ENCODE measurements around the gene PIGH. TPM values are rescaled to one million over a fixed set of nuclear protein-coding genes. Genes with fewer than 3 reads are reported as not detected.

PIGH gene
- polyA plus RNA-seq, 2 of the 4 experiments (the other 2 are of a cell fraction): 21.1 to 37.2 TPM

GRCh38 chr14:67555518-67556090 is 44.5 kb downstream of the PIGH start (continued):
- TF ChIP-seq, protein P1, sequence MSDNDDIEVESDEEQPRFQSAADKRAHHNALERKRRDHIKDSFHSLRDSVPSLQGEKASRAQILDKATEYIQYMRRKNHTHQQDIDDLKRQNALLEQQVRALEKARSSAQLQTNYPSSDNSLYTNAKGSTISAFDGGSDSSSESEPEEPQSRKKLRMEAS (IDR thresholded peaks at IDR 0.05): no peak
- TF ChIP-seq EP300 (IDR thresholded peaks at IDR 0.05): no peak
- no peak for TF ChIP-seq JUNB (IDR thresholded peaks at IDR 0.05)
- TF ChIP-seq BHLHE40 (IDR thresholded peaks at IDR 0.05; ENCODE audit: low read depth, low read length): no peak

DNA sequence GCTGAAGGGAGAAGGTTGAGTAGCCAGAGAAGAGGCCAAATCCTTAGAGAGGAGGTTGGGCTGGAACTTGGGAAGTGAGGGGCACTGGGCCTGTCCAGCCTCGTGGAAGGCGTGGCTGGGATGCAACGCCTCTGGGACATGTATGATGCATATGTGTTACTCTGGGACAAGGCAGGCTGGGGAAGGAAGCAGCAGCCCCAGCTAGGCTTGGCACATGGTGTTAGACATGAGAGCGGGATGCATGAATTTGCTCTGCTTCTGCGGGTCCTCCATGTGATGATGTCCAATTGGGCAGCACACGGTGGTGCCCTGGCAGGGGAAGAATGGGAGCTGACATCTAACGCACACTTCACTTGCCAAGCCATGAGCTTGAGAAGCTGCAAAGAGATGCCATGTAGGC is 45.7 kb downstream of the PIGH start:
- DNase-seq (ENCODE audit: low read depth in 1 of 2, low spot score in 1 of 2) (no peak), ATAC-seq (no peak), FAIRE-seq (no peak)
- Histone ChIP-seq H3K4me2 (no peak overlapping the region), H3K27ac (no peak overlapping the region), H3K9me3 (no peaks in the 10 kb centered on the region), H3K4me1 (peaks cover 9% of the 10 kb centered on the region; the same call in 1 of the 3 replicates), H3K4me3 (no peak overlapping the region)
- WGBS (ENCODE audit: missing lambda C conversion rate): 81% methylated on average over 7 of the region's 7 CpGs
- POLR2A ChIA-PET: no interaction called here
- TF ChIP-seq RAD21 (conservative IDR thresholded peaks at IDR 0.05 in 1 of 2, IDR thresholded peaks at IDR 0.05 in 1 of 2) (no peak), POLR2A (IDR thresholded peaks at IDR 0.05; ENCODE audit: low read length) (no peak), CHD4 (IDR thresholded peaks at IDR 0.05; ENCODE audit: borderline replicate concordance) (no peak), BHLHE40 (IDR thresholded peaks at IDR 0.05; ENCODE audit: low read depth, low read length) (no peak), SREBF2 (IDR thresholded peaks at IDR 0.05) (no peak), NR3C1 (IDR thresholded peaks at IDR 0.05) (no peak), ATOH8 (CRISPR knock-in tag; IDR thresholded peaks at IDR 0.05; ENCODE audit: low read depth) (no peak), NFE2L2 (conservative IDR thresholded peaks at IDR 0.05; ENCODE audit: low read length) (no peak), HDAC2 (IDR thresholded peaks at IDR 0.05) (no peak), JUNB (IDR thresholded peaks at IDR 0.05) (no peak), CBX2 (IDR thresholded peaks at IDR 0.05; ENCODE audit: borderline replicate concordance, low read depth) (no peak), ZFP36 (IDR thresholded peaks at IDR 0.05; ENCODE audit: borderline replicate concordance, partially characterized antibody) (no peak), KDM5A (IDR thresholded peaks at IDR 0.05) (no peak), HEYL (CRISPR knock-in tag; IDR thresholded peaks at IDR 0.05) (no peak), CEBPB (IDR thresholded peaks at IDR 0.05) (no peak), GATA3 (IDR thresholded peaks at IDR 0.05; ENCODE audit: borderline replicate concordance) (no peak)
- TF ChIP-seq, protein P2, sequence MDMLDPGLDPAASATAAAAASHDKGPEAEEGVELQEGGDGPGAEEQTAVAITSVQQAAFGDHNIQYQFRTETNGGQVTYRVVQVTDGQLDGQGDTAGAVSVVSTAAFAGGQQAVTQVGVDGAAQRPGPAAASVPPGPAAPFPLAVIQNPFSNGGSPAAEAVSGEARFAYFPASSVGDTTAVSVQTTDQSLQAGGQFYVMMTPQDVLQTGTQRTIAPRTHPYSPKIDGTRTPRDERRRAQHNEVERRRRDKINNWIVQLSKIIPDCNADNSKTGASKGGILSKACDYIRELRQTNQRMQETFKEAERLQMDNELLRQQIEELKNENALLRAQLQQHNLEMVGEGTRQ (IDR thresholded peaks at IDR 0.05): no peak
- TF ChIP-seq, protein P3, sequence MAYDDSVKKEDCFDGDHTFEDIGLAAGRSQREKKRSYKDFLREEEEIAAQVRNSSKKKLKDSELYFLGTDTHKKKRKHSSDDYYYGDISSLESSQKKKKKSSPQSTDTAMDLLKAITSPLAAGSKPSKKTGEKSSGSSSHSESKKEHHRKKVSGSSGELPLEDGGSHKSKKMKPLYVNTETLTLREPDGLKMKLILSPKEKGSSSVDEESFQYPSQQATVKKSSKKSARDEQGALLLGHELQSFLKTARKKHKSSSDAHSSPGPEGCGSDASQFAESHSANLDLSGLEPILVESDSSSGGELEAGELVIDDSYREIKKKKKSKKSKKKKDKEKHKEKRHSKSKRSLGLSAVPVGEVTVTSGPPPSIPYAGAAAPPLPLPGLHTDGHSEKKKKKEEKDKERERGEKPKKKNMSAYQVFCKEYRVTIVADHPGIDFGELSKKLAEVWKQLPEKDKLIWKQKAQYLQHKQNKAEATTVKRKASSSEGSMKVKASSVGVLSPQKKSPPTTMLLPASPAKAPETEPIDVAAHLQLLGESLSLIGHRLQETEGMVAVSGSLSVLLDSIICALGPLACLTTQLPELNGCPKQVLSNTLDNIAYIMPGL (CRISPR knock-in tag; IDR thresholded peaks at IDR 0.05; ENCODE audit: borderline replicate concordance): no peak
- CTCF ChIA-PET: interaction anchor here (0.8 to 11.5 kb wide), 5 partner anchors 17 to 73 kb away, joined by 3 to 97 read pairs (median 15); no protein-coding TSS in a partner anchor

DNA sequence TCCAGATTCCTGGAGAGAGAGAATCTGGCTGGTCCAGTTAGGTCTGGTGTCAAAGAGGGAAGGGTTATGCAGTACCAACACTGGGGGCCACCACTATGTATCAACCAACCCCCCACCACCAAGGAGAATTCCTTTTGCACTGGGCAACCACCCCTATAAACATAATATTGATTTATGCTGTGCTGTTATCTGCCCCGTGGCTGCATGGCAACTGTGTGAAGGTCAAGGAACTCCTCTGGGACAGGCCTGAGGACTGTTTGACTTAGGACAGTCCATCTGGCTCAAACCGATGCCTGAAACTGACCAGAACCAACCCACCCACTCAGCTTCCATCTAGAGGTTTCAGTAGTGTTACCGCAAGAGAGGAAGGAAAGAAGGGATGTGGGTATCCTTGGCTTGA is 46.5 kb downstream of the PIGH start:
- Histone ChIP-seq H3K4me3 (no peak overlapping the region), H3K27ac (no peak overlapping the region), H3K9me3 (no peaks in the 10 kb centered on the region), H3K4me2 (no peak overlapping the region), H3K4me1 (peaks cover 9% of the 10 kb centered on the region; the same call in 1 of the 3 replicates)
- TF ChIP-seq, protein P3 (CRISPR knock-in tag; IDR thresholded peaks at IDR 0.05; ENCODE audit: borderline replicate concordance): no peak
- TF ChIP-seq NR3C1 (IDR thresholded peaks at IDR 0.05) (no peak), KDM5A (IDR thresholded peaks at IDR 0.05) (no peak), HOXB5 (CRISPR knock-in tag; IDR thresholded peaks at IDR 0.05) (no peak), HOXA7 (CRISPR knock-in tag; IDR thresholded peaks at IDR 0.05) (no peak), NPAS2 (CRISPR knock-in tag; IDR thresholded peaks at IDR 0.05; ENCODE audit: borderline replicate concordance) (no peak), GATA3 (IDR thresholded peaks at IDR 0.05; ENCODE audit: borderline replicate concordance) (no peak), EP300 (IDR thresholded peaks at IDR 0.05) (no peak), ATOH8 (CRISPR knock-in tag; IDR thresholded peaks at IDR 0.05; ENCODE audit: low read depth) (no peak), CEBPB (IDR thresholded peaks at IDR 0.05) (no peak)
- TF ChIP-seq, protein P4, sequence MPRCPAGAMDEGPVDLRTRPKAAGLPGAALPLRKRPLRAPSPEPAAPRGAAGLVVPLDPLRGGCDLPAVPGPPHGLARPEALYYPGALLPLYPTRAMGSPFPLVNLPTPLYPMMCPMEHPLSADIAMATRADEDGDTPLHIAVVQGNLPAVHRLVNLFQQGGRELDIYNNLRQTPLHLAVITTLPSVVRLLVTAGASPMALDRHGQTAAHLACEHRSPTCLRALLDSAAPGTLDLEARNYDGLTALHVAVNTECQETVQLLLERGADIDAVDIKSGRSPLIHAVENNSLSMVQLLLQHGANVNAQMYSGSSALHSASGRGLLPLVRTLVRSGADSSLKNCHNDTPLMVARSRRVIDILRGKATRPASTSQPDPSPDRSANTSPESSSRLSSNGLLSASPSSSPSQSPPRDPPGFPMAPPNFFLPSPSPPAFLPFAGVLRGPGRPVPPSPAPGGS (IDR thresholded peaks at IDR 0.05): no peak
- WGBS (ENCODE audit: missing lambda C conversion rate): 74% methylated on average over 3 of the region's 3 CpGs
- ChIA-PET CTCF (interaction anchor here (11.5 kb wide), 1 partner anchor 18 kb away, joined by 97 read pairs; no protein-coding TSS in a partner anchor), POLR2A (no interaction called here)
- FAIRE-seq: no peak
- ATAC-seq: no peak
- no peak for DNase-seq (ENCODE audit: low read depth in 1 of 2, low spot score in 1 of 2)
